Measurements from ENCODE around the gene KIF12.

GRCh38 chr9:114046875-114047274, 52.2 kb downstream of the KIF12 start:
- TF ChIP-seq CTCF (IDR thresholded peaks at IDR 0.05; ENCODE audit: low read length) (no peak), EZH2 (optimal IDR thresholded peaks at IDR 0.05; ENCODE audit: low read depth, low read length) (no peak), EZH2phosphoT487 (IDR thresholded peaks at IDR 0.05; ENCODE audit: low read length) (no peak)
